HepG2 (cell line): ENCODE results near the gene NARS2. TPM values are rescaled to one million over a fixed set of nuclear protein-coding genes. Genes with fewer than 3 reads are reported as not detected.
A peak's percentile ranks its signal among the peaks of the same experiment; 100 is the strongest.

Experiments used
- ATAC-seq: fragments of 200-7000 bp; cut with Tn5 transposase; 3 replicates; pipeline ENCODE4 v1.9.1; 2020; ENCODE audit warnings: mild to moderate bottlenecking, moderate library complexity
- BruUV-seq: library from RNA; stranded (reverse); fragments of 400-500 nt; replicated peaks from 2 replicates; lab custom pipeline; 2021; lab: Mats Ljungman, UMichigan
- CTCF ChIA-PET: fragments of 300-600 bp; formaldehyde crosslinking; extraction: SDS; loops from one replicate; lab custom pipeline; 2021; ENCODE audit warnings: low total read pairs, inconsistent platforms, low intra/inter-chr PET ratio; lab: Yijun Ruan, JAX
- POLR2A ChIA-PET: fragments of 350-600 bp; sonication (Branson Sonifier 250); formaldehyde crosslinking; loops from one replicate; lab custom pipeline; 2020; ENCODE audit warnings: antibody characterized with exemption, inconsistent platforms; lab: Yijun Ruan, JAX
- DNase-seq: peaks from one replicate; pipeline ENCODE4 v3.0.0-alpha.2; 2015; ENCODE audit warnings: low spot score
- FAIRE-seq: peaks from 3 replicates; lab custom pipeline; 2011; peaks lifted over from hg19 to GRCh38; lab: Jason Lieb, UNC
- H2AFZ ChIP-seq: one replicate; pipeline ENCODE4 v1.6.1; 2011; ENCODE audit warnings: low read length, inconsistent platforms
- H3K27ac ChIP-seq: fragments of 300-600 bp; 3 replicates; pipeline ENCODE4 v1.8.0; 2011; ENCODE audit warnings: mixed run types, mild to moderate bottlenecking, mixed read lengths, low read length, inconsistent platforms; ENCODE audit not compliant: insufficient read depth; ENCODE audit errors: extremely low read length
- H3K27me3 ChIP-seq, 2 experiments: fragments of 200-600 bp in 1 of 2; 2 replicates in 1 of 2; 3 replicates in 1 of 2; pipeline versions ENCODE4 v1.6.0 to v1.8.0; 2011; ENCODE audit warnings: low read length in 2 of 2, mild to moderate bottlenecking in 2 of 2, moderate library complexity in 2 of 2, inconsistent platforms in 1 of 2; ENCODE audit not compliant: insufficient read depth in 2 of 2, control insufficient read depth in 1 of 2
- H3K36me3 ChIP-seq, 2 experiments: fragments of 200-600 bp in 1 of 2; replicated peaks in 1 of 2; 2 replicates in 1 of 2; 3 replicates in 1 of 2; pipeline versions ENCODE4 v1.5.1 to v1.8.0; 2011; ENCODE audit warnings: low read length in 2 of 2, inconsistent platforms in 1 of 2; ENCODE audit not compliant: insufficient read depth in 2 of 2, control insufficient read depth in 1 of 2
- H3K4me1 ChIP-seq: 2 replicates; pipeline ENCODE4 v1.5.1; 2012; ENCODE audit warnings: low read length, inconsistent platforms; ENCODE audit not compliant: insufficient read depth
- H3K4me2 ChIP-seq: 2 replicates; pipeline ENCODE4 v1.6.0; 2011; ENCODE audit warnings: low read depth, low read length, inconsistent platforms
- H3K4me3 ChIP-seq, 3 experiments: fragments of 200-600 bp in 1 of 3; sonication (generic), shearing (Covaris generic) in 1 of 3; replicated peaks in 1 of 3; 2 replicates each; pipeline ENCODE4 v1.5.1; 2011 to 2016; ENCODE audit warnings: low read length in 3 of 3, inconsistent platforms in 2 of 3, low read depth in 2 of 3, mild to moderate bottlenecking in 2 of 3, control low read depth in 1 of 3, mixed read lengths in 1 of 3; ENCODE audit not compliant: insufficient read depth in 1 of 3
- H3K79me2 ChIP-seq: one replicate; pipeline ENCODE4 v1.6.1; 2011; ENCODE audit warnings: low read length, inconsistent platforms; ENCODE audit not compliant: insufficient read depth
- H3K9ac ChIP-seq: 2 replicates; pipeline ENCODE4 v1.6.0; 2011; ENCODE audit warnings: mild to moderate bottlenecking, low read depth, low read length, inconsistent platforms; ENCODE audit not compliant: insufficient read depth
- H3K9me3 ChIP-seq: 2 replicates; pipeline ENCODE4 v1.5.1; 2012; ENCODE audit warnings: mild to moderate bottlenecking, low read length
- H4K20me1 ChIP-seq: 2 replicates; pipeline ENCODE4 v1.6.0; 2011; ENCODE audit warnings: inconsistent platforms, mild to moderate bottlenecking, low read length, moderate library complexity; ENCODE audit not compliant: insufficient read depth
- SRF ChIP-seq: IDR thresholded peaks from 2 replicates; pipeline ENCODE4 v1.6.1; 2011; ENCODE audit warnings: mild to moderate bottlenecking, low read depth, low read length, moderate library complexity
- TCF7L2 ChIP-seq: IDR thresholded peaks from 2 replicates; pipeline ENCODE4 v1.6.1; 2011; ENCODE audit warnings: mild to moderate bottlenecking, low read depth, low read length, moderate library complexity
- ZBTB42 ChIP-seq: sonication (generic); formaldehyde crosslinking; IDR thresholded peaks from 2 replicates; pipeline ENCODE4 v1.5.0; 2020; ENCODE audit warnings: mild to moderate bottlenecking, missing genetic modification reagents
- ZNF441 ChIP-seq: sonication (generic); formaldehyde crosslinking; IDR thresholded peaks from 2 replicates; pipeline ENCODE4 v1.7.0; 2021; ENCODE audit warnings: missing genetic modification reagents, borderline replicate concordance
- ZSCAN12 ChIP-seq: sonication (generic); formaldehyde crosslinking; IDR thresholded peaks from 2 replicates; pipeline ENCODE4 v1.9.0; 2021; ENCODE audit warnings: mild to moderate bottlenecking, missing genetic modification reagents
- WGBS: methylation state at CpG from one replicate; pipeline ENCODE4 v1.1.6; 2017; ENCODE audit warnings: low lambda C conversion rate; 5-methylcytosine and 5-hydroxymethylcytosine counted together
- in situ Hi-C: cut with HindIII; loops from 2 replicates; pipeline ENCODE4 v1.10.0; 2017; ENCODE audit warnings: low pct_unique_long_range_greater_than_20kb; ENCODE audit not compliant: extremely low pct_ligation_motif_present
- intact Hi-C: fragments of 100-400 bp; cut with micrococcal nuclease; formaldehyde crosslinking; loops from one replicate; pipeline ENCODE4 v1.10.0; 2022; ENCODE audit not compliant: unreplicated experiment
- polyA plus RNA-seq, 8 experiments: library from polyadenylated mRNA; depleted of rRNA in 3 of 8; stranded (reverse) in 7 of 8; unstranded in 1 of 8; fragments of >200 nt; fragmentation: Illumina TruSeq in 4 of 8; extraction: Trizol in 4 of 8; gene quantifications; 2 replicates each; pipeline versions ENCODE4 v1.2.1 to v1.2.3, GENCODE V29; 2011 to 2016; ENCODE audit warnings: low read depth in 4 of 8, missing spikeins in 1 of 8, mixed read lengths in 1 of 8; ENCODE audit not compliant: insufficient read depth in 1 of 8
- total RNA-seq, 5 experiments: library from RNA; depleted of rRNA; stranded (reverse); fragments of >200 nt; fragmentation: Illumina TruSeq; extraction: Trizol; gene quantifications; 2 replicates each; pipeline ENCODE4 v1.2.3, GENCODE V29; 2016; ENCODE audit warnings: low read depth in 1 of 5
- TF ChIP-seq, protein P1 (sequence below): sonication (generic); formaldehyde crosslinking; IDR thresholded peaks from 2 replicates; pipeline ENCODE4 v1.4.0; 2020; ENCODE audit warnings: missing genetic modification reagents, low read depth, mild to moderate bottlenecking, borderline replicate concordance
- TF ChIP-seq, protein P2 (sequence below): IDR thresholded peaks from 2 replicates; pipeline ENCODE4 v1.6.1; 2016; ENCODE audit warnings: mild to moderate bottlenecking
- TF ChIP-seq, protein P3 (sequence below): sonication (generic); formaldehyde crosslinking; IDR thresholded peaks from 2 replicates; pipeline ENCODE4 v1.4.0; 2020; ENCODE audit warnings: missing genetic modification reagents, borderline replicate concordance

NARS2 gene
- total and polyA plus RNA-seq, 2 of the 13 experiments (the other 11 are each of a cell fraction or from before 2014, with no cell fraction given): 45.9 to 65.0 TPM

DNA sequence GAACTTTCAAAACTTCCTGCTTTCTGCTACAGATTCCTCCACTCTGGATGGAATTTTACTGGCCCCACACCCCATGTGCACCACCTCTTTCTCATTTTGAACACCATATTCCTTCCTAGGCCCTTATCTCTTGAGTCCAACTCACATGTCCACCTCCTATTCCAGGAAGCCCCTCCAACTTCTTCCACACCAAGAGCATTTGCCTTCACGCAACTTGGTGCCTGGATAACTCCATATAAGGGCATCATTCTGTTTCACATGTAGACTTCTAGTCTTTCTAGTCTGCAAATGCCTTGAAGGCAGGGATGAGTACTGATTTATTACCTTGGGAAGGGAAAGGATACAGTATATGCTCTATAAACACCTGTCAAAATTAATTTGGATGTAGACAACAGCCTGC is 174.5 kb downstream of the NARS2 start:
- H3K4me1 ChIP-seq: 0 out of 2 replicates have a peak, but pooled peaks cover 6% of the 10 kb centered on the region
- DNase-seq: no peak
- ATAC-seq: no peak
- H3K27me3 ChIP-seq: no peaks in the 10 kb centered on the region
- no peak for TF ChIP-seq ZNF441 (CRISPR knock-in tag)
- no peak for TF ChIP-seq ZSCAN12 (CRISPR knock-in tag)
- 0 out of 2 replicates have a peak, but pooled peaks have one; percentile 44 for TF ChIP-seq SRF
- no peak overlapping the region for H2AFZ ChIP-seq
- intact Hi-C loops: no loop called here
- no peak overlapping the region for H3K27ac ChIP-seq
- FAIRE-seq: no peak
- H3K9me3 ChIP-seq: no peaks in the 10 kb centered on the region
- ChIA-PET CTCF (no interaction called here), POLR2A (interaction anchor here (1.0 kb wide), 1 partner anchor 260 kb away, joined by 3 read pairs; no protein-coding TSS in a partner anchor)
- WGBS: 100% methylated on average over 1 of the region's 1 CpG
- no peak overlapping the region for H3K4me2 ChIP-seq
- peaks cover 4% of the 10 kb centered on the region for H3K79me2 ChIP-seq
- H3K9ac ChIP-seq: no peak overlapping the region
- in situ Hi-C loops: no loop called here
- no peak overlapping the region for H3K4me3 ChIP-seq
- H3K36me3 ChIP-seq: no peaks in the 10 kb centered on the region
- H4K20me1 ChIP-seq: no peaks in the 10 kb centered on the region
- BruUV-seq: no TSS peak

DNA sequence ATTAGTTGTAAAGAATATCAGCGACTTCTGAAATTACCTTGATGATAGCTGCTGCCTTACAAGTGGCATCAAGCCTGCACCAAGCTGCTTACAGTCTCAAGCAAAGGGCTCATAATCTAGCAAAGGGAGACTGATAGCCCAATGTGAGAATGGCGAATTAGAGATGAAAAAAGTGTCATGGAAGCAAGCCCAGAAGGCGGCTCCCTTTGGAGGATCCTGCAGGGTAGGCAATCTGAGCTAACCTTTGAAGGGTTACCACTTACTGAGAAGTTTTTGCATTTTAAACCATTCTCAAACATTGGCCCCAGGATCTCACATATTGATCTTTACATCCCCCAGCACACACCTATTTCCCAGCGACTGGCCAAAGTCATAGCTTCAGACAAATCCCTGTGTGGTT is 175.5 kb downstream of the NARS2 start:
- H3K36me3 ChIP-seq: no peaks in the 10 kb centered on the region
- no peak overlapping the region for H3K4me3 ChIP-seq
- no TSS peak for BruUV-seq
- ATAC-seq (no peak), DNase-seq (no peak), FAIRE-seq (no peak)
- TF ChIP-seq, protein P1, sequence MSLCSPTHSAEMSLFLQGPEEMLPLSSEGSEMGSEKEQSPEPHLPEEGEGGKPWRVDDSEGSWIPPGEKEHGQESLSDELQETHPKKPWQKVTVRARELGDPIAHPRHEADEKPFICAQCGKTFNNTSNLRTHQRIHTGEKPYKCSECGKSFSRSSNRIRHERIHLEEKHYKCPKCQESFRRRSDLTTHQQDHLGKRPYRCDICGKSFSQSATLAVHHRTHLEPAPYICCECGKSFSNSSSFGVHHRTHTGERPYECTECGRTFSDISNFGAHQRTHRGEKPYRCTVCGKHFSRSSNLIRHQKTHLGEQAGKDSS (CRISPR knock-in tag): no peak
- TF ChIP-seq, protein P2, sequence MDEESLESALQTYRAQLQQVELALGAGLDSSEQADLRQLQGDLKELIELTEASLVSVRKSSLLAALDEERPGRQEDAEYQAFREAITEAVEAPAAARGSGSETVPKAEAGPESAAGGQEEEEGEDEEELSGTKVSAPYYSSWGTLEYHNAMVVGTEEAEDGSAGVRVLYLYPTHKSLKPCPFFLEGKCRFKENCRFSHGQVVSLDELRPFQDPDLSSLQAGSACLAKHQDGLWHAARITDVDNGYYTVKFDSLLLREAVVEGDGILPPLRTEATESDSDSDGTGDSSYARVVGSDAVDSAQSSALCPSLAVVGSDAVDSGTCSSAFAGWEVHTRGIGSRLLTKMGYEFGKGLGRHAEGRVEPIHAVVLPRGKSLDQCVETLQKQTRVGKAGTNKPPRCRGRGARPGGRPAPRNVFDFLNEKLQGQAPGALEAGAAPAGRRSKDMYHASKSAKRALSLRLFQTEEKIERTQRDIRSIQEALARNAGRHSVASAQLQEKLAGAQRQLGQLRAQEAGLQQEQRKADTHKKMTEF (CRISPR knock-in tag): no peak
- TF ChIP-seq TCF7L2 (no peak), ZBTB42 (CRISPR knock-in tag) (no peak)
- TF ChIP-seq, protein P3, sequence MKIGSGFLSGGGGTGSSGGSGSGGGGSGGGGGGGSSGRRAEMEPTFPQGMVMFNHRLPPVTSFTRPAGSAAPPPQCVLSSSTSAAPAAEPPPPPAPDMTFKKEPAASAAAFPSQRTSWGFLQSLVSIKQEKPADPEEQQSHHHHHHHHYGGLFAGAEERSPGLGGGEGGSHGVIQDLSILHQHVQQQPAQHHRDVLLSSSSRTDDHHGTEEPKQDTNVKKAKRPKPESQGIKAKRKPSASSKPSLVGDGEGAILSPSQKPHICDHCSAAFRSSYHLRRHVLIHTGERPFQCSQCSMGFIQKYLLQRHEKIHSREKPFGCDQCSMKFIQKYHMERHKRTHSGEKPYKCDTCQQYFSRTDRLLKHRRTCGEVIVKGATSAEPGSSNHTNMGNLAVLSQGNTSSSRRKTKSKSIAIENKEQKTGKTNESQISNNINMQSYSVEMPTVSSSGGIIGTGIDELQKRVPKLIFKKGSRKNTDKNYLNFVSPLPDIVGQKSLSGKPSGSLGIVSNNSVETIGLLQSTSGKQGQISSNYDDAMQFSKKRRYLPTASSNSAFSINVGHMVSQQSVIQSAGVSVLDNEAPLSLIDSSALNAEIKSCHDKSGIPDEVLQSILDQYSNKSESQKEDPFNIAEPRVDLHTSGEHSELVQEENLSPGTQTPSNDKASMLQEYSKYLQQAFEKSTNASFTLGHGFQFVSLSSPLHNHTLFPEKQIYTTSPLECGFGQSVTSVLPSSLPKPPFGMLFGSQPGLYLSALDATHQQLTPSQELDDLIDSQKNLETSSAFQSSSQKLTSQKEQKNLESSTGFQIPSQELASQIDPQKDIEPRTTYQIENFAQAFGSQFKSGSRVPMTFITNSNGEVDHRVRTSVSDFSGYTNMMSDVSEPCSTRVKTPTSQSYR: no peak
- H3K4me2 ChIP-seq: no peak overlapping the region
- ChIA-PET CTCF (no interaction called here), POLR2A (interaction anchor here (1.2 kb wide), 1 partner anchor 18 kb away, joined by 4 read pairs; no protein-coding TSS in a partner anchor)
- H3K9ac ChIP-seq: no peak overlapping the region
- in situ Hi-C loops (no loop called here), intact Hi-C loops (no loop called here)
- 0 out of 2 replicates have a peak, but pooled peaks cover 8% of the 10 kb centered on the region for H3K4me1 ChIP-seq
- H4K20me1 ChIP-seq: no peaks in the 10 kb centered on the region; the same call in 1 of the 2 replicates
- 96% methylated on average over 4 of the region's 4 CpGs for WGBS
- no peak overlapping the region for H3K27ac ChIP-seq
- H3K79me2 ChIP-seq: peaks cover 4% of the 10 kb centered on the region
- H3K27me3 ChIP-seq: no peaks in the 10 kb centered on the region
- no peaks in the 10 kb centered on the region for H3K9me3 ChIP-seq
- H2AFZ ChIP-seq: no peak overlapping the region
